GM19324 (cell line): ENCODE data around the gene SORD.
"Not testable (repeated sequence)": the region's sequence is repeated elsewhere in the genome, so short reads cannot be mapped to it uniquely, and the experiment has no call there.

Experiments used
- ATAC-seq: cut with Tn5 transposase; IDR thresholded peaks from one replicate; pipeline ENCODE4 v1.9.1; 2021; ENCODE audit warnings: mild to moderate bottlenecking, moderate library complexity; ENCODE audit not compliant: unreplicated experiment, low FRiP score

The SORD gene

DNA sequence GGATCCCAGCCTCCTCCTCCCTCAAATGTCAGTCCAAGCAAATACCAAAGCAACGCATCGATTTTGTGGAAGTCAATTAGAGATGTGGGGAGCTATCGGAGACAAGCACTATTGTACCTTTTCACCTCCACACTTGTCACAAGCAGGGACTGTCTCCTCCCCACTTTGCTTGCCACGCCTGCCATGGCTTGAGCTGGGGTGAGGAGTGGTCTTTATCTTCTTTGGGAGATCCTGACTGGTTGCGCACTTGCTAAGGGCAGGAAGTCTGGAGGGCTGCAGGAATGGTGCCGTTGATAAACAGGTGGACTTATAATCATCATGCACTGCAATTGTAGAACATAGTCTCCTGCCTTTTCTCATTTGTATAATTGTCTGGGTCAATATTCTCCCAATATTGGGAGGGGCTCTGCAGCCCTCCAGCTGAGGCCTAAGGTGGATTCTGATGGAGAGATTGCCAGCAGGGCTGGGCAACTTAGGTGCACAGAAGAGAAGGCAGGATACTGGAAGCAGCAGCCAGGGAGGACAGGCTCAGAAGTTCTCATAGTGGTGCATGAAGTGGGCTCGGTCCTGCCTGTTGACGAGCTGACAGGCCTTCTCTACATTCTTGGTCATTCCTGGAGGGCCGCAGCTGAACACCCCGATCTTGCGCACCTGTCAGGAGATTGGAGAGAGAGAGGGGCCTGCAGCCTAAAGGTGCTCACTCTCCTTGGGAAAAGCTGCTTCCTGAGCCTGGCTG, 70.8 kb downstream of the SORD start:
- ATAC-seq, result no peak

DNA sequence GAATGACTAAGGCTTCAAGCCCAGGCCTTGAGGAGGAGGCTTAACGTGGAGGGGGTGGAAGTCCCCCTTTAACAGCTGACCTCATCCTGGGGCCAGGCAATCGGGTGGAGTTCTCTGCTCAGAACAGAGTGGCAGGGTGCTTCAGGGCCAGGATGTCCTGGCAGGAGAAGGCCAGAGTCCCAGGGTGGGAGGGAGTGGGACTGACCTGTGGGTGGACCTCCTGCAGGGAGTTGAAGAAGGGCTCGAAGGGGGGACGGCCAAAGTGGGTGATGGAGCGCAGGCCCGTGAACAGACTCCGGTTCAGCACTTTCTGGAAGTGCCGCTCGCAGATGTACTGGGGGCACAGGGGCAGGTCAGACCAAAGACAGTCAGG, 71.3 kb downstream of the SORD start:
- no peak for ATAC-seq

GRCh38 chr15:45095661-45096060, 72.7 kb downstream of the SORD start:
- no peak for ATAC-seq

GRCh38 chr15:45097466-45097865, 74.5 kb downstream of the SORD start:
- no peak for ATAC-seq

GRCh38 chr15:45099549-45100165, 76.7 kb downstream of the SORD start:
- ATAC-seq, result no peak

GRCh38 chr15:45100884-45101625, 78.1 kb downstream of the SORD start:
- ATAC-seq, result no peak

- ATAC-seq, result no peak
These were observed 78.8 kb downstream of the SORD start for GRCh38 chr15:45101749-45102148.

GRCh38 chr15:45102226-45102625, 79.2 kb downstream of the SORD start:
- no peak for ATAC-seq

DNA sequence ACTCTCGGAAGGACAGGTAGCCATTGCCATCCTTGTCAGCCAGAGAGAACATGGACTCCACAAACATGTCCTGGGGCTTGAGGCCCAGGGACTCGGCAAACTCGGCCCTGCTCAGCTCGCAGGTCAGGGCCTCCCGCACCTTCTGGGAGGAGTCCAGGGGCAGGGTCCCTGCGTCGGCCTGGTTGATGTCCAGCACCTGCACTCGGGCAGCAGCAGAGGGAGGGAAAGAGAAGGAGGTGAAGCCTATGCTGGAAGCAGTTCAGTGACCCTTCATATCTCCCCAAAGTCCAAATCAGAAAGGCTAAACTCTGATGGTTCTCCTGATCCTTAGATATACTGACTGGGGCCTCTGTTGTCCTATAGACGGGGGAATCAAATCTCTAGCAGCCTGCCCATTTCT, 81.2 kb downstream of the SORD start:
- not testable (repeated sequence) for ATAC-seq

GRCh38 chr15:45105586-45105985, 82.6 kb downstream of the SORD start:
- ATAC-seq, result no peak

DNA sequence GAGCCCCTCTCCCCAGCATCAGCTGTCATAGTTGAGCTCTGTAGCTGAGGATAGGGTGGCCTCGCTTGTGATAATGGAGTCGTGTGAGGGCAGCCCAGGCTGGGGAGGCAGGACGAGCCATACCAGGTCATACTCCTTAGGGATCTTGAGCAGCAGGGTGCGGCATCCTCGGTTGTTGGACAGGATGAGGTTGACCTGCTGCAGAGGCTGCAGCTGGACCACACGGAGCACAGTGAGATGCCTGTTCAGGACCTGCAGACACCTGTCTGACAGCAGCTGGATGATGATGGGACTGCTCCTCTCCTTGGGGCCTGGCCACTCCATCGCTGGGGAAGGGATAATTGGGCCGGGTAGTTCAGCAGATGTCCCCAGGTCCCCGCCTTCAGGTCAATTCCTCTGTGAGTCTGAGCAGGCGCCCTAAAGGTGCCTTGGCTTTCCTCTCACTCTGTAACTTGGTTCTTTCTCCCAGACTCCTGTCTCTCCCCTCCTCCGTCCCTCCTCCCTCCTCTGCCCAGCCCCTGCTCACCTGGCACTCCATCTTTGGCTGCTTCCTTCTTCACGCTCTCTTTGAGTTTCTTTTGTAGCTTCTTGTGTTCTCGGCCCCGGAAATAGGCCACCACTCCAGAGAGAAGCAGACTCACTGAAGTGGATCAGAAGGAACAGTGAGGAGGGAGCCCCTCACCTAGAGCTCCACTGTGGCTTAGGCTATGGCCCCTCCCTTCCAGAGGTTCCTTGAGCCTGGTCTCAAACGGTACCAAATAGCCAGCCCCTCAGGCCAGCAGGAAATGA, 83.2 kb downstream of the SORD start:
- no peak for ATAC-seq

GRCh38 chr15:45107941-45108630, 85.1 kb downstream of the SORD start:
- no peak for ATAC-seq

GRCh38 chr15:45110256-45110820, 87.3 kb downstream of the SORD start:
- no peak for ATAC-seq

DNA sequence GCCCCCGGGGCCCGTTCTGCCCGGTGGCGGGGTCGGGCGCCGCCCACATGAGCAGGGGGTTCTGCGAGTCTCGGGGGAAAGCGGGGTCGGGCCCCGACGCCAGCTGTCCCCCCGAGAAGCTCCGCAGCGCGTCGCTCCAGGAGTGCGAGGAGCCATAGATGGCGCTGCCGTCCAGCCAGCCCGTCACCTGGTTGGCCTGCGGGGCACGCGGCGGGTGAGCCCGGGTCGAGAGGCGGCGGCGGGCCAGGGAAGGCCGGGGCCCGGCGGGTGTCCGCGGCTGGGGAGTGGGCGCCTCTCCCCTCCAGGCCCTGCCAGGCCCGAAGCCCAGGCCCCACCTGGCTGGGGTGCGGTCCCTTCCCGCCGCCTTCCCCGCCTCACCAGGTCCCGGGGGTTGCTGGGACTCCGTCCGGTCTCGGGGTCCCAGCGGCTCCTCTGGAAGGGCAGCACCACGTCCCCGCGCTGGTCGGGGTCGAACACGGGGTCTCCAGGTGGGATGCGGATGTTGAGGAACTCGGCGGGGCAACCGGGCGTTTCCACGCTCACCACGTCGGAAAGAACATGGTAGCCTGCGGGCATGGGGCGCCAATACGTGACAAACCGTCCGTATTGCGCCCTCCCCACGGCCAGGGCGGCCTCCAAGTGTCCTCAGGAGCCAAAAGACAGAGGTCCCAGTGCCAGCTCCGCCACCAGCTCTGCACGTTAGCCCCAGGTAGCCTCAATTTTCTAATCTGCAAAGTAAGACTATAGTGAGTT, 88.6 kb downstream of the SORD start:
- ATAC-seq, result no peak

DNA sequence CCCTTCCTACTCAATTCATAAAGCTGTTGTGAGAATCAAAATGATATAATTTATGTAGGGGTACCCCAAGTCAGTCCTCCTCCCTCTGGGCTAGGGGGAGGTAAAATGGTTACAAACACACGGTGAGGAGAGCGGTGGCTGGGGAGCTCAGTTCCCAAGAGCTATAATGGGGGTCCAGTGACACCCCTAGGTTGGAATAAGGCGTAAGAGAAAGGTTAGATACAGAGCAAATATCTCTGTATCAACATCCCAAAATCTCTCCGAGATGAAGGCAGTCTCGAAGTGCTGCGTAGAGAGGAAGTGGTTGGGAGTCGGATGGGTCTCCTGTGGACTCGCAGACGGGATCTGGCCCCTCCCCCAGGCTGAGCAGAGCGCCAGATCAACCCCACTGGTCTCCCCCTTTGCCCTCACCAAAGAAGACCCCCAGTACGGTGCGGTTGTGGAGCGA, 89.2 kb downstream of the SORD start:
- no peak for ATAC-seq

GRCh38 chr15:45112591-45113379, 89.8 kb downstream of the SORD start:
- no peak for ATAC-seq

DNA sequence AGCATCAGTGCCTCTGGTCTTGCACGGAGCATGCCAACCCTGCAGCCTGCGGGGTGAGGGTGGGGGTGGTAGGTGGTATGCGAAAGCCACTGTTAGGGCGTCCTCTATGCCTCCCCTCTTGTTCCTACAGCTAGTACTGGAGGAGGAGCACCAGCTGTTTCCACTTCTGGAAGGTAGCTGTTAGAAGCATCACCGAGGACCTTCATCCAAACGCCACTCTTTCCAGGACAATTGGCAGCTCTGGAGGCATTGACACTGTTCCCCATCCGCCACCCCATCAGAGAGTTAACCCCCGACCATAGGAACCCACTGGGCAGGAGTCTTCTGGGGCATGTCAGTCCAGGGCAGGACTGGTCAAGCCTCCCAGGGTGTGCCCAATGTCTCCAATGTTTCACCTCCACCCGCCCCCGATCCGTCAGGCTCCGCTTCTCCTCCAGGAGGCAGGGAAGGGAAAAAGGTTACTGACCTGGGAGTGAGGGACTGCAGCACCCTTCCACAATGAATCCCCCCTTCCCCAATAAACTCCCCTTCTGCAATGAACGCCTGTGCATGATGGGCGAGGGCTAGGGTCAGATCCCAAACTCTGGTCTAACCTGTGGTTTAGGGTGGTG, 90.5 kb downstream of the SORD start:
- ATAC-seq, result no peak
